Measurements from ENCODE around the gene SEMA5A.
A peak's percentile ranks its signal among the peaks of the same experiment; 100 is the strongest.

Gene SEMA5A, protein sequence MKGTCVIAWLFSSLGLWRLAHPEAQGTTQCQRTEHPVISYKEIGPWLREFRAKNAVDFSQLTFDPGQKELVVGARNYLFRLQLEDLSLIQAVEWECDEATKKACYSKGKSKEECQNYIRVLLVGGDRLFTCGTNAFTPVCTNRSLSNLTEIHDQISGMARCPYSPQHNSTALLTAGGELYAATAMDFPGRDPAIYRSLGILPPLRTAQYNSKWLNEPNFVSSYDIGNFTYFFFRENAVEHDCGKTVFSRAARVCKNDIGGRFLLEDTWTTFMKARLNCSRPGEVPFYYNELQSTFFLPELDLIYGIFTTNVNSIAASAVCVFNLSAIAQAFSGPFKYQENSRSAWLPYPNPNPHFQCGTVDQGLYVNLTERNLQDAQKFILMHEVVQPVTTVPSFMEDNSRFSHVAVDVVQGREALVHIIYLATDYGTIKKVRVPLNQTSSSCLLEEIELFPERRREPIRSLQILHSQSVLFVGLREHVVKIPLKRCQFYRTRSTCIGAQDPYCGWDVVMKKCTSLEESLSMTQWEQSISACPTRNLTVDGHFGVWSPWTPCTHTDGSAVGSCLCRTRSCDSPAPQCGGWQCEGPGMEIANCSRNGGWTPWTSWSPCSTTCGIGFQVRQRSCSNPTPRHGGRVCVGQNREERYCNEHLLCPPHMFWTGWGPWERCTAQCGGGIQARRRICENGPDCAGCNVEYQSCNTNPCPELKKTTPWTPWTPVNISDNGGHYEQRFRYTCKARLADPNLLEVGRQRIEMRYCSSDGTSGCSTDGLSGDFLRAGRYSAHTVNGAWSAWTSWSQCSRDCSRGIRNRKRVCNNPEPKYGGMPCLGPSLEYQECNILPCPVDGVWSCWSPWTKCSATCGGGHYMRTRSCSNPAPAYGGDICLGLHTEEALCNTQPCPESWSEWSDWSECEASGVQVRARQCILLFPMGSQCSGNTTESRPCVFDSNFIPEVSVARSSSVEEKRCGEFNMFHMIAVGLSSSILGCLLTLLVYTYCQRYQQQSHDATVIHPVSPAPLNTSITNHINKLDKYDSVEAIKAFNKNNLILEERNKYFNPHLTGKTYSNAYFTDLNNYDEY

DNA sequence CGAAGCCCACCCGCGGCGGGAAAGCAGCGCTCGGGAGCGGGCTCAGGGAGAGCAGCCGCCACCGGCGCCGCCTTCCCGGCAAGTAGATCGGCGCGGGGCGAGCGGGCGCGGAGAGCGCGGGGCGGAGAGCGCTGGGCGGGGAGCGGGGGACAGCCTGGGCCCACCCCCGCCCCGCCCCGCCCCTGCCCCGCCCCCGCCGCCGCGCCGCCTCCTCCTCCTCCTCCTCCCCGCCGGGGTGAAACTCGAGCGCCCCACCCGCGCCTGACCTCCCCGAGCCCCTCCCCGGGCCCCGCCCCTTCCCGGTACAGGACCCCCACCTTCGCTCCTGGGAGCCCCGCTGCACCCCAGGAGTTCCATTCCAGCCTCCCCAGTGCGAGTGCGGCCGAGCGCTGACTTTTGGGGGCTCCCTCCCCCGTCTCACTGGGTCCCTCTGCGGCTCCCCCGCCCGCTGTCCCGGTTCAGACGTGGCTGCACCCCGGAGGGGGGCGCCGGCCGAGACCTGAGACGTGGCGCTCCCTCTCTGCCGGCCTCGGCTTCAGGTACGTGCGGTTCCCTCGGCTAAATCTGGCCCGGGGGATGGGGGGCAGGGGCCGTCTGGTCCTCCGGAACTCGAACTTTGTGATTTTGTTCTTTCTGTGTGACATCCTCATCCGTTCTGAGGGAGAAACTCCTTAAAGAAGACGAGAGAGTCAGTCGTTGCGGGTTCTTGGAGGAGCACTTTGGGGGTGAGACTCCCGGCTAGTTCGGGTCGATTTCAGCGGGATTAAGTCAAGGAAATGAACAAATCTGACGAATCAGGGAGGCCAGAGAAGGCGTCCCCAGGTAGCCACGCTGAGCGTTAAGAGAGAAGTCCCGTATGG is at the start of gene SEMA5A:
Gene SEMA5A (minus strand): TSS at position 84 of the 860 bp plus-strand sequence. CDS start 166,129 bp downstream, outside the sequence.
- DNase-seq (ENCODE audit: extremely low read depth, low read depth): no peak
- peak; percentile 24 for TF ChIP-seq CTCF (IDR thresholded peaks at IDR 0.05; ENCODE audit: low read depth, low read length)

- DNase-seq (ENCODE audit: extremely low read depth, low read depth): no peak
- no peak for TF ChIP-seq CTCF (IDR thresholded peaks at IDR 0.05; ENCODE audit: low read depth, low read length)
Observed at GRCh38 chr5:9594913-9595312, 49.0 kb upstream of the SEMA5A start.

GRCh38 chr5:9589049-9589835 is 43.4 kb upstream of the SEMA5A start:
- no peak for TF ChIP-seq CTCF (IDR thresholded peaks at IDR 0.05; ENCODE audit: low read depth, low read length)

GRCh38 chr5:9588254-9588653 is 42.4 kb upstream of the SEMA5A start:
- no peak for DNase-seq (ENCODE audit: extremely low read depth, low read depth)
- TF ChIP-seq CTCF (IDR thresholded peaks at IDR 0.05; ENCODE audit: low read depth, low read length): no peak

More at GRCh38 chr5:9589049-9589835, 43.4 kb upstream of the SEMA5A start:
- no peak for DNase-seq (ENCODE audit: extremely low read depth, low read depth)

DNA sequence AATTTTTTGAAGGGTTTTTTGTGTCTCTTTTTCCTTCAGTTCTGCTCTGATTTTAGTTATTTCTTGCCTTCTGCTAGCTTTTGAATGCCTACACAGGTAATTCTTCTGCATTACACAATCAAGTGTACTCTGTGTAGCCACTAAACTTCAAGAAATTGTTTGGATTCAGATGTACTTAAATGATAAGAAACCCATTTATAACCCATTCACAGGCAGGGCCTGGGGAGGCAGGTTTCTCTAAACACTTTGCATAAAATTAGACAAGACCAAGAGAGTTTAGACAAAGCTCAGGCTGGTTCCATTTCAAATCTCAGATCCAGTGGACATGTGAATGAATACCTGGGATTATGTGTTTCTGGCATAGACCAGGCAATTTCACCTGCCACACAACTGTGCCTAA is 41.3 kb upstream of the SEMA5A start:
- no peak for TF ChIP-seq CTCF (IDR thresholded peaks at IDR 0.05; ENCODE audit: low read depth, low read length)
- no peak for DNase-seq (ENCODE audit: extremely low read depth, low read depth)

GRCh38 chr5:9582406-9582805 is 36.5 kb upstream of the SEMA5A start:
- no peak for DNase-seq (ENCODE audit: extremely low read depth, low read depth)
- TF ChIP-seq CTCF (IDR thresholded peaks at IDR 0.05; ENCODE audit: low read depth, low read length): no peak

All from AG09319 (cell line).